Peyer's patch (tissue), 4 donors: ENCODE measurements around the gene CARD14.

Experiments
- CTCF ChIP-seq, 6 experiments: fragments of 450-650 bp in 4 of 6; fragments of 200-600 bp in 2 of 6; sonication (generic) in 1 of 6; IDR thresholded peaks; one replicate each; pipeline ENCODE4 v1.5.1; 2017 to 2019; ENCODE audit warnings: antibody characterized with exemption in 6 of 6, mild to moderate bottlenecking in 3 of 6, moderate library complexity in 1 of 6
- POLR2A ChIP-seq, 2 donors: fragments of 450-650 bp; IDR thresholded peaks; one replicate each; pipeline ENCODE4 v1.5.1; 2017; ENCODE audit warnings: antibody characterized with exemption in 2 of 2, mild to moderate bottlenecking in 2 of 2, moderate library complexity in 2 of 2

DNA sequence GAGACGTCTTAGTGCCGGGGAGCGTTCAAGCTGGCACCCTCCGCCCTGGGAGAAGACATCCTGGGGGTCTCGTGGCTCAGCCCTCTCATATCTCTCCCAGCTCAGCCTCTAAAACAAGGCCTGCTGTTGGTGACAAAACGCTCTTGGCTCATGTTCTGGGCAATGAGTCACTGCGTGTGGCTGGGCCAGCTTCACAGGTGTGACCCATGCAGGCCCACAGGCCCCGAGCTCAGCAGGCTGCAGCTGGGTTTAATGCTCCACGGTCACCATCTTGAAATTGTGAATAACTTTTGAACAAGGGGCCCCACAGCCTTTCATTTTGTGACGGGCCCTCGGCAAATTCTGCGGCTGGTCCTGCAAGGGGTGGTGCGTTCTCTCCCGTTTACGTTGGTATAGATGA is 46.0 kb upstream of the CARD14 start:
- no peak for TF ChIP-seq CTCF (IDR thresholded peaks at IDR 0.05)
- TF ChIP-seq POLR2A (IDR thresholded peaks at IDR 0.05), result no peak
